ENCODE measurements around the gene PPIL4. TPM values are rescaled to one million over a fixed set of nuclear protein-coding genes. Genes with fewer than 3 reads are reported as not detected.

Gene PPIL4
- total RNA-seq, 3 donors from 2014 or later (not counting 1 experiment from before 2014, with no cell fraction given): 24.4 to 32.8 (median 25.0) TPM

GRCh38 chr6:149563928-149564325 is 18.1 kb upstream of the PPIL4 start:
- Histone ChIP-seq H3K27me3 (ENCODE audit: control insufficient read depth, insufficient read depth, low read length) (no peaks in the 10 kb centered on the region), H3K36me3 (ENCODE audit: control insufficient read depth, insufficient read depth, low read length) (no peaks in the 10 kb centered on the region), H3K27ac (ENCODE audit: low read length) (no peak overlapping the region), H3K4me3 (ENCODE audit: low read length) (no peak overlapping the region), H3K9me3 (ENCODE audit: control insufficient read depth, insufficient read depth, low read length) (no peaks in the 10 kb centered on the region), H3K4me1 (ENCODE audit: control insufficient read depth, insufficient read depth, low read length) (peaks cover 9% of the 10 kb centered on the region)
- Mint-ChIP-seq H3K9me3 (no peaks in the 10 kb centered on the region), H3K27me3 (ENCODE audit: low read depth in 2 of 2) (peaks cover 5 to 20% of the 10 kb centered on the region in 2 donors), H3K36me3 (no peaks in the 10 kb centered on the region), H3K4me3 (no peak overlapping the region), H3K4me1 (peaks cover 8 to 9% of the 10 kb centered on the region in 2 donors), H3K27ac (no peak overlapping the region)
- ATAC-seq (no peak), DNase-seq (no peak)
- WGBS (ENCODE audit: insufficient coverage): 89% methylated on average over 3 of the region's 3 CpGs
- intact Hi-C loops (cut with micrococcal nuclease): loop anchor here (2.0 to 10.0 kb wide), 2 partner anchors 17 to 301 kb away; partner anchors contain the start of genes LRP11 and PPIL4
- TF ChIP-seq CTCF (IDR thresholded peaks at IDR 0.05): no peak

- Mint-ChIP-seq H3K36me3 (no peaks in the 10 kb centered on the region), H3K27me3 (ENCODE audit: low read depth in 2 of 2) (peaks cover 5 to 25% of the 10 kb centered on the region in 2 donors), H3K27ac (no peak overlapping the region), H3K9me3 (no peaks in the 10 kb centered on the region), H3K4me3 (peak overlapping the region; percentile 47), H3K4me1 (peaks cover 8 to 9% of the 10 kb centered on the region in 2 donors)
- no peak for TF ChIP-seq CTCF (IDR thresholded peaks at IDR 0.05)
- no peaks in the 10 kb centered on the region for H3K36me3 ChIP-seq (ENCODE audit: control insufficient read depth, insufficient read depth, low read length)
- no peak overlapping the region for H3K4me3 ChIP-seq (ENCODE audit: low read length)
- H3K27me3 ChIP-seq (ENCODE audit: control insufficient read depth, insufficient read depth, low read length): no peaks in the 10 kb centered on the region
- H3K4me1 ChIP-seq (ENCODE audit: control insufficient read depth, insufficient read depth, low read length): peaks cover 9% of the 10 kb centered on the region
- intact Hi-C loops (cut with micrococcal nuclease): loop anchor here (10.0 kb wide), 1 partner anchor 301 kb away; the partner anchor contains the start of gene LRP11
- ATAC-seq (no peak), DNase-seq (no peak)
- no peak overlapping the region for H3K27ac ChIP-seq (ENCODE audit: low read length)
- 93% methylated on average over 5 of the region's 5 CpGs for WGBS (ENCODE audit: insufficient coverage)
- no peaks in the 10 kb centered on the region for H3K9me3 ChIP-seq (ENCODE audit: control insufficient read depth, insufficient read depth, low read length)
Observed at GRCh38 chr6:149563203-149563927, 17.5 kb upstream of the PPIL4 start.

GRCh38 chr6:149560736-149561135 is 14.9 kb upstream of the PPIL4 start:
- H3K4me3 Mint-ChIP-seq: no peak overlapping the region
- intact Hi-C loops (cut with micrococcal nuclease): loop anchor here (10.0 kb wide), 1 partner anchor 304 kb away; the partner anchor contains the start of gene LRP11
- H3K27ac Mint-ChIP-seq: no peak overlapping the region
- Histone ChIP-seq H3K36me3 (ENCODE audit: control insufficient read depth, insufficient read depth, low read length) (no peaks in the 10 kb centered on the region), H3K27ac (ENCODE audit: low read length) (no peak overlapping the region), H3K4me3 (ENCODE audit: low read length) (no peak overlapping the region), H3K27me3 (ENCODE audit: control insufficient read depth, insufficient read depth, low read length) (no peaks in the 10 kb centered on the region), H3K9me3 (ENCODE audit: control insufficient read depth, insufficient read depth, low read length) (no peaks in the 10 kb centered on the region), H3K4me1 (ENCODE audit: control insufficient read depth, insufficient read depth, low read length) (no peaks in the 10 kb centered on the region)
- DNase-seq (peak in 1 of 2 donors; percentile 47), ATAC-seq (peak; percentile 29 to 51 (median 40))
- H3K36me3 Mint-ChIP-seq: no peaks in the 10 kb centered on the region
- peaks cover 18 to 32% of the 10 kb centered on the region in 2 donors for H3K27me3 Mint-ChIP-seq (ENCODE audit: low read depth in 2 of 2)
- 66% methylated on average over 3 of the region's 3 CpGs for WGBS (ENCODE audit: insufficient coverage)
- no peaks in the 10 kb centered on the region for H3K4me1 Mint-ChIP-seq
- peak; percentile 65 for TF ChIP-seq CTCF (IDR thresholded peaks at IDR 0.05)
- no peaks in the 10 kb centered on the region for H3K9me3 Mint-ChIP-seq
